Left ventricle myocardium inferior (tissue), 1 donor: ENCODE measurements around the gene KRT80. TPM values are rescaled to one million over a fixed set of nuclear protein-coding genes. Genes with fewer than 3 reads are reported as not detected.

Source experiments
- DNase-seq: peaks from one replicate; pipeline ENCODE4 v3.0.0-alpha.2; 2020
- H3K27ac ChIP-seq: fragments of 200-600 bp; replicated peaks from 2 replicates; pipeline ENCODE4 v1.8.0; 2021
- H3K27me3 ChIP-seq: fragments of 200-600 bp; 2 replicates; pipeline ENCODE4 v1.8.0; 2021; ENCODE audit warnings: low read depth
- H3K36me3 ChIP-seq: fragments of 200-600 bp; 2 replicates; pipeline ENCODE4 v1.8.0; 2021
- H3K4me1 ChIP-seq: fragments of 200-600 bp; 2 replicates; pipeline ENCODE4 v1.8.0; 2021
- H3K4me3 ChIP-seq: fragments of 200-600 bp; 2 replicates; pipeline ENCODE4 v1.8.0; 2021; ENCODE audit warnings: mild to moderate bottlenecking, moderate library complexity
- H3K9me3 ChIP-seq: fragments of 200-600 bp; replicated peaks from 2 replicates; pipeline ENCODE4 v1.8.0; 2021
- CTCF ChIP-seq: fragments of 200-600 bp; IDR thresholded peaks from 2 replicates; pipeline ENCODE4 v1.8.0; 2021; ENCODE audit warnings: antibody characterized with exemption, mild to moderate bottlenecking, borderline replicate concordance
- intact Hi-C: fragments of 100-400 bp; cut with micrococcal nuclease; formaldehyde crosslinking; loops from one replicate; pipeline ENCODE4 v1.11.0; 2022
- total RNA-seq: library from RNA; stranded (reverse); fragmentation: NEBNext Ultra II Directional; extraction: Animal tissue kit (Norgen Biotek cat#: 25700); gene quantifications from one replicate; pipeline ENCODE4 v1.2.1, GENCODE V29; 2021
- donor health status: DM: no; HTN: yes; CAD: no; lungs with severe emphysema.

KRT80 gene
- total RNA-seq, 1 donor from 2014 or later: not detected

DNA sequence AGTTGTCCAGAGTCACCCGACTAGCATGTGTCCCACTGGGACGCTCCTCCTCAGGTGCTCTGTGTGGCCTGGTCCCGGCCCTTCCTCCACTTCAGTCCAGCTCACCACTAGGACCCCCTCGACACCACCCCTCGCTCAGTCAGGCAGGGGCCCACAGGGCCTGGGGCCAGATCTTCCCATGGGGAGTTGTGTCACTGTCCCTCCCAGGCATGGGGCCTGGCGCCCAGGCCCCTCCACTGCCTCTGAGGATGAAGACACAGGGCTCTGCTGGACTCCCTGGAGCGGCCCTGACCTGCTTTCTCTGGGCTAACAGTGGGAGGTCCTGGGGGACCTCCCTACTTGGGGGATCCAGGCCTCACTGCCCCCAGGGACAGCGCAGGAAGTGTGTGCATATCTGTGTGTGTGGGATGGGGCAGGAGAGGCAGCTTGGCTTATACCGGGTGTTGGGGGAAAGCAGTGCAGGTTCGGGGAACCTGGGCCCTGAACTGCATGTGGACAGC is 43.8 kb downstream of the KRT80 start:
- H3K27ac ChIP-seq: peak overlapping the region; percentile 87
- H3K4me1 ChIP-seq: peaks cover 58% of the 10 kb centered on the region
- H3K4me3 ChIP-seq: no peak overlapping the region
- intact Hi-C loops: no loop called here
- no peaks in the 10 kb centered on the region for H3K9me3 ChIP-seq
- DNase-seq: no peak
- H3K27me3 ChIP-seq: peaks cover 7% of the 10 kb centered on the region
- no peaks in the 10 kb centered on the region for H3K36me3 ChIP-seq
- no peak for TF ChIP-seq CTCF

GRCh38 chr12:52147367-52147963 is 44.3 kb downstream of the KRT80 start:
- Histone ChIP-seq H3K9me3 (no peaks in the 10 kb centered on the region), H3K27me3 (peaks cover 2% of the 10 kb centered on the region), H3K4me3 (no peak overlapping the region), H3K4me1 (peaks cover 53% of the 10 kb centered on the region), H3K36me3 (no peaks in the 10 kb centered on the region), H3K27ac (peak overlapping the region; percentile 87)
- TF ChIP-seq CTCF: no peak
- intact Hi-C loops: no loop called here
- peak; percentile 85 for DNase-seq

GRCh38 chr12:52146822-52147366 is 44.9 kb downstream of the KRT80 start:
- Histone ChIP-seq H3K27me3 (no peaks in the 10 kb centered on the region), H3K9me3 (no peaks in the 10 kb centered on the region), H3K36me3 (no peaks in the 10 kb centered on the region), H3K27ac (peak overlapping the region; percentile 87), H3K4me1 (peaks cover 47% of the 10 kb centered on the region), H3K4me3 (no peak overlapping the region)
- intact Hi-C loops: no loop called here
- no peak for DNase-seq
- TF ChIP-seq CTCF: no peak

DNA sequence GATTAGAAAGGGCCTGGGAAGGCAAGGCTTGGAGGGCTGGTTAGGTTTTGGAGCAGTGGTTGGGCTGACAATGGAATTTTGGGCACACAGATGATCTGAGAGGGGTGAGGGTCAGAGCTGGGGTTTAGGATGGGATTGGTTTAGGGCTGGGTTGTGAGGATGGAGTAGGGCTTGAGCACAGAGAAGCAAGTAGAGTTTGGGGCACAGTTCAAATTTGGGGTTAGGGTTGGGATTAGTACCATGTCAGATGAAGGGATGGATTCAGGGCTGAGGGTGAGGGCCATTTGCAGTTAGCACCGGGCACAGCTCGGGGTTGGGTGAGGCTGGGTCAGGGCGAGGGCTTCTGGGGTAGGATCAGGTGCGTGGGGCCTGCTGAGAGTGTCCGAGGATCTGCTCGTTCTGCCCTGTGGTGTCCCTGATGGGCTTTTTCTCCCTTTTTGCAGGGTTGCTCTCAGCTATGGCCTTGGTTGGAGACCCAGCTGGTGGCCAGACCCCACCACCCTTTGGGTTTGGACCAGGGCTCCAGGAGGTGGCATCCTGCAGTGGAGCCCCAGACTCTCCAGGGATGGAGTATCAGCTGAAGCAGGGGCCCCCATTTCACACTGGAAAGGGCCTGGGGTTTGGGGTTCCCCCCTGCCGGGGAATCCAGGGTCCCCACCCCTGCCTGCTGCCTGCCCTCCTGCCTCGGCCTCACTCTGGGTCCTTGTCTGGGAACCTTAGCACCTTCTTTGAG is 45.6 kb downstream of the KRT80 start:
- H3K36me3 ChIP-seq: no peaks in the 10 kb centered on the region
- no peak for TF ChIP-seq CTCF
- H3K4me1 ChIP-seq: peaks cover 41% of the 10 kb centered on the region
- intact Hi-C loops: no loop called here
- H3K9me3 ChIP-seq: no peaks in the 10 kb centered on the region
- H3K27me3 ChIP-seq: no peaks in the 10 kb centered on the region
- peak overlapping the region; percentile 87 for H3K27ac ChIP-seq
- no peak overlapping the region for H3K4me3 ChIP-seq
- no peak for DNase-seq

GRCh38 chr12:52145228-52146088 is 46.4 kb downstream of the KRT80 start:
- intact Hi-C loops: no loop called here
- Histone ChIP-seq H3K27ac (no peak overlapping the region), H3K9me3 (no peaks in the 10 kb centered on the region), H3K36me3 (no peaks in the 10 kb centered on the region), H3K27me3 (no peaks in the 10 kb centered on the region), H3K4me1 (peaks cover 41% of the 10 kb centered on the region), H3K4me3 (no peak overlapping the region)
- no peak for TF ChIP-seq CTCF
- DNase-seq: no peak
